Spleen (tissue), 11 donors: ENCODE data around the gene FLRT1. TPM values are rescaled to one million over a fixed set of nuclear protein-coding genes. Genes with fewer than 3 reads are reported as not detected.

ENCODE experiments used
- DNase-seq: peaks from one replicate; pipeline ENCODE4 v3.0.0-alpha.2; 2020
- H3K27ac ChIP-seq, 8 donors: fragments of 200-600 bp; sonication (generic) in 7 of 8; 1 replicate in 4 of 8; 2 replicates in 4 of 8; pipeline versions ENCODE4 v1.5.0 to v1.8.0; 2016 to 2021; ENCODE audit warnings: inconsistent platforms in 4 of 8, mild to moderate bottlenecking in 4 of 8, moderate library complexity in 1 of 8
- H3K27me3 ChIP-seq, 7 donors: fragments of 200-600 bp; sonication (generic) in 6 of 7; replicated peaks in 1 of 7; 1 replicate in 4 of 7; 2 replicates in 3 of 7; pipeline versions ENCODE4 v1.5.0 to v1.8.0; 2016 to 2021; ENCODE audit warnings: inconsistent platforms in 3 of 7, mild to moderate bottlenecking in 1 of 7
- H3K36me3 ChIP-seq, 6 donors: fragments of 200-600 bp; sonication (generic) in 5 of 6; 1 replicate in 4 of 6; 2 replicates in 2 of 6; pipeline versions ENCODE4 v1.5.0 to v1.8.0; 2016 to 2021; ENCODE audit warnings: inconsistent platforms in 2 of 6
- H3K4me1 ChIP-seq, 6 donors: fragments of 200-600 bp; sonication (generic) in 5 of 6; 1 replicate in 3 of 6; 2 replicates in 3 of 6; pipeline versions ENCODE4 v1.5.0 to v1.8.0; 2016 to 2021; ENCODE audit warnings: inconsistent platforms in 3 of 6
- H3K4me3 ChIP-seq, 8 donors: fragments of 200-600 bp; sonication (generic) in 7 of 8; 1 replicate in 4 of 8; 2 replicates in 4 of 8; pipeline versions ENCODE4 v1.5.0 to v1.8.0; 2016 to 2021; ENCODE audit warnings: inconsistent platforms in 4 of 8, mild to moderate bottlenecking in 4 of 8, moderate library complexity in 2 of 8
- H3K9me3 ChIP-seq, 8 donors: fragments of 200-600 bp; sonication (generic) in 7 of 8; 1 replicate in 4 of 8; 2 replicates in 4 of 8; pipeline versions ENCODE4 v1.5.0 to v1.8.0; 2016 to 2021; ENCODE audit warnings: inconsistent platforms in 4 of 8
- CTCF ChIP-seq, 11 experiments: fragments of 200-600 bp in 7 of 11; fragments of 450-650 bp in 4 of 11; sonication (generic) in 4 of 11; IDR thresholded peaks in 8 of 11; conservative IDR thresholded peaks in 3 of 11; 1 replicate in 7 of 11; 2 replicates in 4 of 11; pipeline versions ENCODE4 v1.4.0 to v1.8.0; 2016 to 2021; ENCODE audit warnings: antibody characterized with exemption in 11 of 11, inconsistent platforms in 4 of 11, mild to moderate bottlenecking in 1 of 11
- POLR2A ChIP-seq, 3 donors: fragments of 450-650 bp; IDR thresholded peaks; one replicate each; pipeline ENCODE4 v1.5.1; 2017; ENCODE audit warnings: antibody characterized with exemption in 3 of 3, mild to moderate bottlenecking in 1 of 3
- POLR2AphosphoS5 ChIP-seq, 3 donors: sonication (generic); formaldehyde crosslinking; IDR thresholded peaks; one replicate each; pipeline ENCODE4 v1.5.1; 2017; ENCODE audit warnings: antibody characterized with exemption in 3 of 3
- WGBS, 5 donors: extraction: QIAGEN DNeasy Blood & Tissue Kit in 3 of 5; methylation state at CpG; one replicate each; pipeline versions ENCODE4 v1.1.5 to v1.1.7; 2013 to 2018; 5-methylcytosine and 5-hydroxymethylcytosine counted together
- intact Hi-C: fragments of 100-400 bp; cut with DNase I; formaldehyde crosslinking; loops from one replicate; pipeline ENCODE4 v1.15.0; 2023; ENCODE audit warnings: low total_unique reads
- polyA plus RNA-seq, 3 donors: library from polyadenylated mRNA; stranded (reverse); fragments of 200-250 nt; gene quantifications; one replicate each; pipeline ENCODE4 v1.2.1, GENCODE V29; 2013
- total RNA-seq, 7 donors: library from RNA; depleted of rRNA in 3 of 7; stranded (reverse); fragments of >200 nt in 3 of 7; fragmentation: NEBNext Ultra II Directional in 4 of 7; extraction: Animal tissue kit (Norgen Biotek cat#: 25700) in 4 of 7; gene quantifications; one replicate each; pipeline versions ENCODE4 v1.1.0 to v1.2.1, GENCODE V29; 2016 to 2021
- donor health status: healthy with polysubstance abuse.
- donor health status: DM: no; HTN: no; CAD: no; lungs with moderate emphysema.
- donor health status: DM: no; HTN: no; CAD: no.
- donor health status: Bipolar disorder and iron deficiency.
- donor health status: healthy.
- donor health status: DM: no; HTN: no; CAD: no.
- donor health status: DM: yes; HTN: yes; CAD: no.

The FLRT1 gene
- total and polyA plus RNA-seq, 10 donors, result 0.03 to 0.51 (median 0.16) TPM; not detected in 3

GRCh38 chr11:64059339-64060140 lies 23.8 kb downstream of the FLRT1 start:
- no peak for DNase-seq
- peaks cover 0 to 47% (median 28%) of the 10 kb centered on the region in 7 donors for H3K27me3 ChIP-seq
- intact Hi-C loops, result no loop called here
- TF ChIP-seq POLR2AphosphoS5 (IDR thresholded peaks at IDR 0.05) (no peak), POLR2A (IDR thresholded peaks at IDR 0.05) (no peak), CTCF (IDR thresholded peaks at IDR 0.05 in 8 of 11, conservative IDR thresholded peaks at IDR 0.05 in 3 of 11) (no peak)
- WGBS, 5 donors, result 71 to 74% (median 73%) methylated on average over 24 of the region's 24 CpGs
- H3K27ac ChIP-seq, result no peak overlapping the region
- no peaks in the 10 kb centered on the region for H3K9me3 ChIP-seq
- H3K4me1 ChIP-seq, result peaks cover 4 to 39% (median 18%) of the 10 kb centered on the region in 6 donors
- H3K4me3 ChIP-seq, result no peak overlapping the region
- H3K36me3 ChIP-seq, result no peaks in the 10 kb centered on the region

GRCh38 chr11:64060263-64060860 lies 24.6 kb downstream of the FLRT1 start:
- no peak for DNase-seq
- H3K27ac ChIP-seq, result no peak overlapping the region
- TF ChIP-seq CTCF (IDR thresholded peaks at IDR 0.05 in 8 of 11, conservative IDR thresholded peaks at IDR 0.05 in 3 of 11), result no peak
- TF ChIP-seq POLR2AphosphoS5 (IDR thresholded peaks at IDR 0.05), result no peak
- TF ChIP-seq POLR2A (IDR thresholded peaks at IDR 0.05), result no peak
- H3K4me3 ChIP-seq, result peak overlapping the region in 7 of 8 donors; percentile 16 to 65 (median 34)
- 15 to 22% (median 18%) methylated on average over 32 to 35 of the region's 35 CpGs for WGBS, 5 donors
- intact Hi-C loops, result no loop called here
- H3K27me3 ChIP-seq, result peaks cover 0 to 52% (median 28%) of the 10 kb centered on the region in 7 donors
- no peaks in the 10 kb centered on the region for H3K36me3 ChIP-seq
- peaks cover 4 to 39% (median 18%) of the 10 kb centered on the region in 6 donors for H3K4me1 ChIP-seq
- no peaks in the 10 kb centered on the region for H3K9me3 ChIP-seq

DNA sequence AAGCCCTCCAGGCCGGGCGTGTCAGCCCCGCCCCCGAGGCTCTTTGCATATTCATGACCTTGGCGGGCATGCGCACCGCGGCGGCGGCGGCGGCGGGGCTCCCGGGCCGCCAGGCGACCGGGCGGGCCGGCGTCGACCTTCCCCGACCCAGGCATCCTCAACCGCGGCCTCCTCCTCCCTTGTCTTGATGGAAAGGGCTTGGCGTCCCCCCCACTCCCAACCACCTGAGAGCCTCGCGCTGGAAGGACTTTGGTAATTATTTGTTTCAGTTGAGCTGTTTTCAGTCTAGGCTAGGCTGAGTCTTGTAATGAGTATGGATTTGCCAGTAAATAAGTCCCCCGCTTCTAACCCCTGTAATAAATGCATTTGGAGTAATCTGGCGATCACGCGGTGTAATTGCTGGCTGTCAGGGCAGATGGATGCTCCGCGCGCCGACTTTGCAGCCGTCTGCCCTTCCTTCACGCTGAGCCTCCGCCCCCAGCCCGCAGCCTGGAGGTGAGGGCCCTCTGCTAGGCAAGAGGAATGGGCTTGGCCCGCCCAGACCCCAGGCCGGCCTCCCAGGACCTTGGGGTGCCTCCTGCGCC lies 25.2 kb downstream of the FLRT1 start:
- no peaks in the 10 kb centered on the region for H3K36me3 ChIP-seq
- H3K4me1 ChIP-seq, result peaks cover 4 to 39% (median 18%) of the 10 kb centered on the region in 6 donors
- DNase-seq, result peak; percentile 83
- 2 to 4% (median 3%) methylated on average over 39 to 42 of the region's 42 CpGs for WGBS, 5 donors
- intact Hi-C loops, result no loop called here
- H3K9me3 ChIP-seq, result no peaks in the 10 kb centered on the region
- peaks cover 0 to 52% (median 28%) of the 10 kb centered on the region in 7 donors for H3K27me3 ChIP-seq
- peak overlapping the region; percentile 13 to 65 (median 32) for H3K4me3 ChIP-seq
- H3K27ac ChIP-seq, result no peak overlapping the region
- no peak for TF ChIP-seq CTCF (IDR thresholded peaks at IDR 0.05 in 8 of 11, conservative IDR thresholded peaks at IDR 0.05 in 3 of 11)
- no peak for TF ChIP-seq POLR2AphosphoS5 (IDR thresholded peaks at IDR 0.05)
- TF ChIP-seq POLR2A (IDR thresholded peaks at IDR 0.05), result no peak
